HEK293 (cell line): ENCODE data around the gene YIPF4.
"Not testable (repeated sequence)": the region's sequence is repeated elsewhere in the genome, so short reads cannot be mapped to it uniquely, and the experiment has no call there.

Source experiments
- CTCF ChIA-PET: fragments of 350-600 bp; formaldehyde crosslinking; extraction: SDS; loops from one replicate; lab custom pipeline; 2021; ENCODE audit warnings: antibody characterized with exemption; lab: Yijun Ruan, JAX
- POLR2A ChIA-PET: fragments of 300-600 bp; formaldehyde crosslinking; extraction: SDS; loops from one replicate; lab custom pipeline; 2020; ENCODE audit warnings: antibody characterized with exemption, inconsistent platforms; lab: Yijun Ruan, JAX
- H3K27ac ChIP-seq: fragments of 200-500 bp; sonication (Bioruptor generic); 2 replicates; pipeline ENCODE4 v1.5.1; 2014; ENCODE audit warnings: low read depth, low read length, control low read depth, inconsistent platforms; ENCODE audit errors: extremely low read depth
- H3K36me3 ChIP-seq, 2 experiments: fragments of 200-500 bp in 1 of 2; sonication (Bioruptor generic) in 1 of 2; 1 replicate in 1 of 2; 2 replicates in 1 of 2; pipeline ENCODE4 v1.5.1; 2014 to 2017; ENCODE audit warnings: inconsistent platforms in 2 of 2, low read length in 2 of 2; ENCODE audit not compliant: control insufficient read depth in 2 of 2, insufficient read depth in 1 of 2
- H3K4me1 ChIP-seq: fragments of 200-500 bp; sonication (Bioruptor generic); 2 replicates; pipeline ENCODE4 v1.5.1; 2014; ENCODE audit warnings: mild to moderate bottlenecking, low read length, inconsistent platforms; ENCODE audit not compliant: control insufficient read depth, insufficient read depth
- H3K4me3 ChIP-seq: 2 replicates; pipeline ENCODE4 v1.5.1; 2011; ENCODE audit warnings: low read depth, mild to moderate bottlenecking, control low read depth, low read length, moderate library complexity
- H3K9me3 ChIP-seq: fragments of 200-500 bp; sonication (Bioruptor generic); 2 replicates; pipeline ENCODE4 v1.5.1; 2014; ENCODE audit warnings: low read depth, low read length, inconsistent platforms; ENCODE audit not compliant: control insufficient read depth, insufficient read depth
- ATF2 ChIP-seq: fragments of 450-650 bp; formaldehyde crosslinking; IDR thresholded peaks from 2 replicates; pipeline ENCODE4 v1.5.1; 2016; ENCODE audit warnings: missing biosample characterization, missing genetic modification characterization, low read depth
- BCL6B ChIP-seq: fragments of 450-650 bp; formaldehyde crosslinking; IDR thresholded peaks from 2 replicates; pipeline ENCODE4 v1.5.1; 2017; ENCODE audit warnings: missing biosample characterization, missing genetic modification characterization
- GLI2 ChIP-seq: fragments of 450-650 bp; formaldehyde crosslinking; IDR thresholded peaks from 2 replicates; pipeline ENCODE4; 2017; ENCODE audit warnings: missing biosample characterization, missing genetic modification characterization, low read depth, borderline replicate concordance
- IKZF3 ChIP-seq: fragments of 450-650 bp; IDR thresholded peaks from 2 replicates; pipeline ENCODE4 v1.5.0; 2018; ENCODE audit warnings: missing biosample characterization, mild to moderate bottlenecking, missing genetic modification characterization, moderate library complexity
- KLF10 ChIP-seq: fragments of 450-650 bp; IDR thresholded peaks from 2 replicates; pipeline ENCODE4 v1.5.1; 2018; ENCODE audit warnings: missing biosample characterization, mild to moderate bottlenecking, missing genetic modification characterization
- KLF16 ChIP-seq: fragments of 450-650 bp; formaldehyde crosslinking; IDR thresholded peaks from 2 replicates; pipeline ENCODE4 v1.5.1; 2017; ENCODE audit warnings: missing biosample characterization, missing genetic modification characterization
- SALL2 ChIP-seq: fragments of 450-650 bp; formaldehyde crosslinking; IDR thresholded peaks from 2 replicates; pipeline ENCODE4 v1.5.0; 2017; ENCODE audit warnings: missing biosample characterization, mild to moderate bottlenecking, missing genetic modification characterization, borderline replicate concordance
- SETDB1 ChIP-seq: IDR thresholded peaks from one replicate; pipeline ENCODE4 v1.6.1; 2017; ENCODE audit warnings: mild to moderate bottlenecking, low read length, moderate library complexity, mixed read lengths; ENCODE audit not compliant: insufficient read length
- SP3 ChIP-seq: fragments of 450-650 bp; formaldehyde crosslinking; IDR thresholded peaks from 2 replicates; pipeline ENCODE4 v1.5.1; 2016; ENCODE audit warnings: missing biosample characterization, missing genetic modification characterization
- ZBTB21 ChIP-seq: fragments of 450-650 bp; formaldehyde crosslinking; IDR thresholded peaks from 2 replicates; pipeline ENCODE4 v1.5.1; 2017; ENCODE audit warnings: missing biosample characterization, missing genetic modification characterization
- ZBTB7A ChIP-seq: fragments of 450-650 bp; formaldehyde crosslinking; IDR thresholded peaks from 2 replicates; pipeline ENCODE4 v1.5.1; 2016; ENCODE audit warnings: low read depth, missing biosample characterization, missing genetic modification characterization
- ZFP3 ChIP-seq: fragments of 450-650 bp; formaldehyde crosslinking; IDR thresholded peaks from 2 replicates; pipeline ENCODE4 v1.5.1; 2016; ENCODE audit warnings: low read depth, missing biosample characterization, missing genetic modification characterization
- ZNF174 ChIP-seq: fragments of 450-650 bp; formaldehyde crosslinking; IDR thresholded peaks from 2 replicates; pipeline ENCODE4 v1.5.0; 2017; ENCODE audit warnings: missing biosample characterization, mild to moderate bottlenecking, missing genetic modification characterization
- ZNF239 ChIP-seq: fragments of 450-650 bp; formaldehyde crosslinking; IDR thresholded peaks from 2 replicates; pipeline ENCODE4 v1.5.1; 2016; ENCODE audit warnings: missing biosample characterization, missing genetic modification characterization
- ZNF266 ChIP-seq: fragments of 450-650 bp; formaldehyde crosslinking; IDR thresholded peaks from 2 replicates; pipeline ENCODE4 v1.5.1; 2016; ENCODE audit warnings: missing biosample characterization, missing genetic modification characterization, low read depth
- ZNF423 ChIP-seq: fragments of 450-650 bp; formaldehyde crosslinking; IDR thresholded peaks from 2 replicates; pipeline ENCODE4 v1.5.1; 2016; ENCODE audit warnings: missing biosample characterization, missing genetic modification characterization
- ZNF501 ChIP-seq: fragments of 450-650 bp; formaldehyde crosslinking; IDR thresholded peaks from 2 replicates; pipeline ENCODE4 v1.5.1; 2016; ENCODE audit warnings: missing biosample characterization, missing genetic modification characterization
- ZNF610 ChIP-seq: fragments of 450-650 bp; formaldehyde crosslinking; IDR thresholded peaks from 2 replicates; pipeline ENCODE4 v1.5.1; 2016; ENCODE audit warnings: missing biosample characterization, missing genetic modification characterization, borderline replicate concordance
- ZNF623 ChIP-seq: fragments of 450-650 bp; formaldehyde crosslinking; IDR thresholded peaks from 2 replicates; pipeline ENCODE4 v1.5.1; 2016; ENCODE audit warnings: missing biosample characterization, missing genetic modification characterization
- TF ChIP-seq, protein P1 (sequence below): fragments of 450-650 bp; formaldehyde crosslinking; IDR thresholded peaks from 2 replicates; pipeline ENCODE4 v1.5.1; 2016; ENCODE audit warnings: missing biosample characterization, missing genetic modification characterization

The YIPF4 gene

DNA sequence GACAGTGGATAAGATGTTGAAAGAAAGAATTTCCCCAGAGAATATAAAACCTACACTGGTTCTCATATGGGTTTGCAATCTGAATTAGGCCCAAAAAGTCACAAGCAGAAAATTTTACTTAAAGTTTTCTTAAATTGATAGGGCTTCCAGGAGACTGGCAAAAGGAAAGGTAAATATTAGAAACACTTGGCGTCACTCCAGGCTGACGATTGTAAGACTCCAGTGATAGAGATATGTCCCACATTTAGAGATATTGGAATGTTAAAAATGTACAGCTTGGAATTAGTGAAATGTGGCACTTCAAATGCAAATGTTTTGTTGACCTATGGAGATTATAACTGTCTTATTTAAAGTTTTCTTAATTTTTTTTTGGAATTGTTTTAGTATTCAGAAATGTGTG lies 14.0 kb downstream of the YIPF4 start:
- TF ChIP-seq ZNF610 (no peak), KLF10 (tag by site-specific recombination) (no peak), IKZF3 (tag by site-specific recombination) (no peak), ZNF623 (tag by site-specific recombination) (no peak), KLF16 (tag by site-specific recombination) (no peak), GLI2 (tag by site-specific recombination) (no peak), SALL2 (no peak), SP3 (no peak), SETDB1 (no peak), ZNF266 (tag by site-specific recombination) (no peak), ZNF239 (no peak), ZBTB7A (tag by site-specific recombination) (no peak), ZBTB21 (no peak), ZFP3 (no peak), ZNF423 (no peak)
- H3K4me3 ChIP-seq = no peak overlapping the region
- H3K27ac ChIP-seq = no peak overlapping the region
- CTCF ChIA-PET = no interaction called here
- peaks cover 23 to 33% of the 10 kb centered on the region in 2 experiments for H3K36me3 ChIP-seq
- H3K9me3 ChIP-seq = no peaks in the 10 kb centered on the region
- 0 out of 2 replicates have a peak, but pooled peaks cover 7% of the 10 kb centered on the region for H3K4me1 ChIP-seq
- POLR2A ChIA-PET = no interaction called here

DNA sequence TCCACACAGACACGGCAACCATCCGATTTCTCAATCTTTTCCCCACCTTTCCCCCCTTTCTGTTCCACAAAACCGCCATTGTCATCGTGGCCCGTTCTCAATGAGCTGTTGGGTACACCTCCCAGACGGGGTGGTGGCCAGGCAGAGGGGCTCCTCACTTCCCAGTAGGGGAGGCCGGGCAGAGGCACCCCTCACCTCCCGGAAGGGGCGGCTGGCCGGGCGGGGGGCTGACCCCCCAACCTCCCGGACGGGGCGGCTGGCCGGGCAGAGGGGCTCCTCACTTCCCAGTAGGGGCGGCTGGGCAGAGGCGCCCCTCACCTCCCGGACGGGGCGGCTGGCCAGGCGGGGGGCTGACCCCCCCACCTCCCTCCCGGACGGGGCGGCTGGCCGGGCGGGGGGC lies 15.8 kb downstream of the YIPF4 start:
- H3K4me1 ChIP-seq, CTCF ChIA-PET, H3K27ac ChIP-seq, POLR2A ChIA-PET, H3K9me3 ChIP-seq, H3K4me3 ChIP-seq: not testable (repeated sequence)
- H3K36me3 ChIP-seq = peaks cover 31 to 37% of the 10 kb centered on the region in 2 experiments

DNA sequence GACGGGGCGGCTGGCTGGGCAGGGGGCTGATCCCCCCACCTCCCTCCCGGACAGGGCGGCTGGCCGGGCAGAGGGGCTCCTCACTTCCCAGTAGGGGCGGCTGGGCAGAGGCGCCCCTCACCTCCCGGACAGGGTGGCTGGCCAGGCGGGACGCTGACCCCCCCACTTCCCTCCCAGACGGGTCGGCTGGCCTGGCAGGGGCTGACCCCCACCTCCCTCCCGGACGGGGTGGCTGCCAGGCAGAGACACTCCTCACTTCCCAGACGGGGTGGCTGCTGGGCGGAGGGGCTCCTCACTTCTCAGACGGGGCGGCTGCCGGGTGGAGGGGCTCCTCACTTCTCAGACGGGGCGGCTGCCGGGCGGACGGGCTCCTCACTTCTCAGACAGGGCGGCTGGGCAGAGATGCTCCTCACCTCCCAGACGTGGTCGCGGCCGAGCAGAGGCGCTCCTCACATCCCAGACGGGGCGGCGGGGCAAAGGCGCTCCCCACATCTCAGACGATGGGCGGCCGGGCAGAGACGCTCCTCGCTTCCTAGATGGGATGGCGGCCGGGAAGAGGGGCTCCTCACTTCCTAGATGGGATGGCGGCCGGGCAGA lies 16.4 kb downstream of the YIPF4 start:
- H3K27ac ChIP-seq, H3K9me3 ChIP-seq, CTCF ChIA-PET, H3K4me3 ChIP-seq, H3K4me1 ChIP-seq, POLR2A ChIA-PET: not testable (repeated sequence)
- peaks cover 37% of the 10 kb centered on the region in 2 experiments for H3K36me3 ChIP-seq

DNA sequence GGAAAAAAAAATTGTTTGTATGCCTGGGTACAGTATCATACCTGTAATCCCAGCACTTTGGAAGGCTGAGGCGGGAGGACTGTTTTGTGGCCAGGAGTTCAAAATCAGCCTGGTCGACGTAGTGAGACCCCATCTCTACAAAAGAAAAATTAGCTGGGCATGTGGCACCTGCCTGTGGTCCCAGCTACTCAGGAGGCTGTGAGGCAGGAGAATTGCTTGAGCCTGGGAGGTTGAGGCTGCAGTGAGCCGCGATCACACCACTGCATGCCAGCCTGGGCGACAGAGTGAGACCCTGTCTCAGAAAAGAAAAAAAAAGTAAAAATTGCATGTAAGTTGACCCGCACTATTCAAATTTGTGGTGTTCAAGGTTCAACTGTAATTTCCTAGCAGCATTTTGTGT lies 32.9 kb downstream of the YIPF4 start:
- H3K36me3 ChIP-seq = peaks cover 24 to 31% of the 10 kb centered on the region in 2 experiments
- ChIA-PET POLR2A (no interaction called here), CTCF (no interaction called here)
- TF ChIP-seq BCL6B (tag by site-specific recombination) = no peak
- TF ChIP-seq ATF2 (tag by site-specific recombination) = no peak
- TF ChIP-seq, protein P1, sequence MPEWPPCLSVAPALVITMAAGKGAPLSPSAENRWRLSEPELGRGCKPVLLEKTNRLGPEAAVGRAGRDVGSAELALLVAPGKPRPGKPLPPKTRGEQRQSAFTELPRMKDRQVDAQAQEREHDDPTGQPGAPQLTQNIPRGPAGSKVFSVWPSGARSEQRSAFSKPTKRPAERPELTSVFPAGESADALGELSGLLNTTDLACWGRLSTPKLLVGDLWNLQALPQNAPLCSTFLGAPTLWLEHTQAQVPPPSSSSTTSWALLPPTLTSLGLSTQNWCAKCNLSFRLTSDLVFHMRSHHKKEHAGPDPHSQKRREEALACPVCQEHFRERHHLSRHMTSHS (tag by site-specific recombination) = no peak
- no peak for TF ChIP-seq ZNF501
- no peak for TF ChIP-seq ZFP3
- no peak for TF ChIP-seq ZNF174 (tag by site-specific recombination)
- no peak overlapping the region for H3K4me3 ChIP-seq
- H3K4me1 ChIP-seq = no peaks in the 10 kb centered on the region
- H3K27ac ChIP-seq = no peak overlapping the region
- H3K9me3 ChIP-seq = no peaks in the 10 kb centered on the region
